ENCODE measurements around the gene CATSPERD. TPM values are rescaled to one million over a fixed set of nuclear protein-coding genes. Genes with fewer than 3 reads are reported as not detected.

CATSPERD gene
- total RNA-seq, 1 experiment from 2014 or later: not detected

DNA sequence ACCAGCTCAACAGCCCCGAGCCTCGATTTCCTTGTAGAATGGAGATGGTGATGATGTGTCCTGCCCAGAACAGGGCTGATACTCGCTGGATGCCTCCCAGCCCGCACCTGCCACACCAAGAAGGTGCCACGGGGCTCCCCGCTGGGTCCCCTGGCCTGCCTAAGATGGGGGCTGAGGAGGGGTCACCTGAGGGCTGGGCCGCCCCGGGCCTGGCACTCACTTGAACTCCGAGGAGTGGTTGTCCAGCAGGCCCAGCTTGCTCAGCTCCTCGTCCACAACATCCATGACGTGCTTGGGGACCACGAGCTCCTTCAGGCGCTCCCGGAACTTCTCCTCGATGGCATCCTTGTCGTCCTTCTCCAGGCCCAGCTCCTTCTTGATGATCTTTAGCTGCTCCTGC, 14.9 kb upstream of the CATSPERD start:
- H3K36me3 ChIP-seq (ENCODE audit: low read depth, low read length): peaks cover 57% of the 10 kb centered on the region
- H3K27me3 ChIP-seq (ENCODE audit: low read length): no peaks in the 10 kb centered on the region
- no peak overlapping the region for H3K4me2 ChIP-seq (ENCODE audit: low read length)
- ChIA-PET CTCF (no interaction called here), POLR2A (ENCODE audit: unreplicated experiment) (no interaction called here)
- no peak overlapping the region for H3K27ac ChIP-seq (ENCODE audit: low read length)
- H3K79me2 ChIP-seq (ENCODE audit: low read length): no peaks in the 10 kb centered on the region
- BruUV-seq (replicated peaks): no TSS peak
- H3K9me2 ChIP-seq (replicated peaks; ENCODE audit: low read length): no peaks in the 10 kb centered on the region
- no peaks in the 10 kb centered on the region for H3F3A ChIP-seq (ENCODE audit: low read length, unreplicated experiment)
- no peak for ATAC-seq
- DNase-seq: no peak
- H3K4me3 ChIP-seq (ENCODE audit: low read length): no peak overlapping the region
- H3K4me1 ChIP-seq (ENCODE audit: insufficient read depth, low read length): 0 out of 2 replicates have a peak, but pooled peaks cover 6% of the 10 kb centered on the region
- H2AFZ ChIP-seq (ENCODE audit: low read length): no peak overlapping the region
- H4K20me1 ChIP-seq (ENCODE audit: low read length): no peaks in the 10 kb centered on the region
- no peak for TF ChIP-seq EZH2 (IDR thresholded peaks at IDR 0.05; ENCODE audit: low read length, unreplicated experiment)
- TF ChIP-seq, protein P1, sequence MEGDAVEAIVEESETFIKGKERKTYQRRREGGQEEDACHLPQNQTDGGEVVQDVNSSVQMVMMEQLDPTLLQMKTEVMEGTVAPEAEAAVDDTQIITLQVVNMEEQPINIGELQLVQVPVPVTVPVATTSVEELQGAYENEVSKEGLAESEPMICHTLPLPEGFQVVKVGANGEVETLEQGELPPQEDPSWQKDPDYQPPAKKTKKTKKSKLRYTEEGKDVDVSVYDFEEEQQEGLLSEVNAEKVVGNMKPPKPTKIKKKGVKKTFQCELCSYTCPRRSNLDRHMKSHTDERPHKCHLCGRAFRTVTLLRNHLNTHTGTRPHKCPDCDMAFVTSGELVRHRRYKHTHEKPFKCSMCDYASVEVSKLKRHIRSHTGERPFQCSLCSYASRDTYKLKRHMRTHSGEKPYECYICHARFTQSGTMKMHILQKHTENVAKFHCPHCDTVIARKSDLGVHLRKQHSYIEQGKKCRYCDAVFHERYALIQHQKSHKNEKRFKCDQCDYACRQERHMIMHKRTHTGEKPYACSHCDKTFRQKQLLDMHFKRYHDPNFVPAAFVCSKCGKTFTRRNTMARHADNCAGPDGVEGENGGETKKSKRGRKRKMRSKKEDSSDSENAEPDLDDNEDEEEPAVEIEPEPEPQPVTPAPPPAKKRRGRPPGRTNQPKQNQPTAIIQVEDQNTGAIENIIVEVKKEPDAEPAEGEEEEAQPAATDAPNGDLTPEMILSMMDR (conservative IDR thresholded peaks at IDR 0.05; ENCODE audit: low read depth, low read length): no peak
- no peak for TF ChIP-seq EZH2phosphoT487 (IDR thresholded peaks at IDR 0.05; ENCODE audit: borderline replicate concordance, low read length)
- H3K9me3 ChIP-seq (ENCODE audit: low read length): no peaks in the 10 kb centered on the region
- H3K9ac ChIP-seq (ENCODE audit: low read length): no peak overlapping the region
- intact Hi-C loops (cut with micrococcal nuclease): no loop called here

DNA sequence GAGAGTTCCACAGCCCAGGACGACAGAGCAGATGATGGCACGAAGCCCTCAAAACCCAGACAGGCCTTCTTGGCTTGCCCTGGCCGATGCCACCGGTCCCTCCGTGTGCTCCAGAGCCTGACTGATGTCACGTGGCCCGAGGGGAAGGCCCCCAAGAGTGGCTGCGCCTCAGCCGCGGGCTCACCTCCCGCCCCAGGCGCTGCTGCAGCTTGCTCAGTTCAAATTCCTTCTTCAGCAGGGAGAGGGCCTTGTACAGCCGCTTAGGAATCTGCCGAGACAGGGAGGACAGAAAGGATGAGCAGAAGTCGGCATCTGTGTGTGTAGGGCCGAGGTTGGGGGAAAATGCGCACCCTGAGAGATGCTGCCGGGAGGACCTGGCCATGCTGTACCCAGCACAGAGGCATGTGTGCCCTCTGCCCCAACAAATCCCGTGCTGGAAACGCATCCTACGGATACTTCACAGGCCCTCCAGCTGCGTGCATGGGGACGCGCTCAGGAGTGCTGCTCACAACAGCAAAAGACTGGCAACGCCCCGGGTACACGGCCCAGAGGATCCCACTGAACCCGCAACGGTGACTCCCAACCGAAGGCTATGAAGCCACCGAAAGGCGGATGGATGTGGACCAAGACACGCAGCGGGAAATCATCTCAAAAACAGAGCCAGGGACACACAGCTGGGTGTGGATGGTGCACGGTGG, 13.4 kb upstream of the CATSPERD start:
- CTCF ChIA-PET: no interaction called here
- no peaks in the 10 kb centered on the region for H3K9me2 ChIP-seq (replicated peaks; ENCODE audit: low read length)
- ATAC-seq (no peak), DNase-seq (no peak)
- H3K4me3 ChIP-seq (ENCODE audit: low read length): no peak overlapping the region
- H4K20me1 ChIP-seq (ENCODE audit: low read length): no peaks in the 10 kb centered on the region
- no peak overlapping the region for H3K27ac ChIP-seq (ENCODE audit: low read length)
- BruUV-seq (replicated peaks): no TSS peak
- POLR2A ChIA-PET (ENCODE audit: unreplicated experiment): no interaction called here
- intact Hi-C loops (cut with micrococcal nuclease): no loop called here
- no peaks in the 10 kb centered on the region for H3K79me2 ChIP-seq (ENCODE audit: low read length)
- H3F3A ChIP-seq (ENCODE audit: low read length, unreplicated experiment): no peaks in the 10 kb centered on the region
- no peak overlapping the region for H3K9ac ChIP-seq (ENCODE audit: low read length)
- no peak overlapping the region for H3K4me2 ChIP-seq (ENCODE audit: low read length)
- TF ChIP-seq, protein P1 (conservative IDR thresholded peaks at IDR 0.05; ENCODE audit: low read depth, low read length): no peak
- no peak for TF ChIP-seq EZH2 (IDR thresholded peaks at IDR 0.05; ENCODE audit: low read length, unreplicated experiment)
- no peak for TF ChIP-seq EZH2phosphoT487 (IDR thresholded peaks at IDR 0.05; ENCODE audit: borderline replicate concordance, low read length)
- peaks cover 63% of the 10 kb centered on the region for H3K36me3 ChIP-seq (ENCODE audit: low read depth, low read length)
- H3K4me1 ChIP-seq (ENCODE audit: insufficient read depth, low read length): 0 out of 2 replicates have a peak, but pooled peaks cover 6% of the 10 kb centered on the region
- no peaks in the 10 kb centered on the region for H3K27me3 ChIP-seq (ENCODE audit: low read length)
- no peaks in the 10 kb centered on the region for H3K9me3 ChIP-seq (ENCODE audit: low read length)
- no peak overlapping the region for H2AFZ ChIP-seq (ENCODE audit: low read length)
